ENCODE data around the gene DIABLO.
"Not testable (repeated sequence)": the region's sequence is repeated elsewhere in the genome, so short reads cannot be mapped to it uniquely, and the experiment has no call there.

DIABLO gene

GRCh38 chr12:122189626-122190475, 36.0 kb downstream of the DIABLO start:
- no peak for DNase-seq (ENCODE audit: low spot score)

- no peak for DNase-seq (ENCODE audit: low spot score)
Measured at GRCh38 chr12:122187466-122187865, 38.4 kb downstream of the DIABLO start.

GRCh38 chr12:122185494-122186082, 40.3 kb downstream of the DIABLO start:
- DNase-seq (ENCODE audit: low spot score) = no peak

DNA sequence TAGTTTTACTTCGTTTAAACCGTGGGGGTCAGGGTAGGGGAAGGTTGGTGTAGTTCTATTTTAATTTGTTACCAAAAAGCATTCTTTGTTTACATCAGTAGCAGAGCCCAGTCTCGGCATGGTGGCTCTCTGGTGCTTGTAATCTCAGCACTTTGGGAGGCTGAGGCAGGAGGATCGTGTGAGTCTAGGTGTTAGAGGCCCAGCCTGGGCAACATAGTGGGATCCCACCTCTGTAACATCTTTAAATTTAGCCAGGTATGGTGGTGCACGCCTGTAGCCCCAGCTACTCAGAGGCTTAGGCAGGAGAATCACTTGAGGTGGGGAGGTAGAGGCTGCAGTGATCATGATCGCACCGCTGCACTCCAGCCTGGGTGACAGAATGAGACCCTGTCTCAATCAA, 40.8 kb downstream of the DIABLO start:
- no peak for DNase-seq (ENCODE audit: low spot score)

DNA sequence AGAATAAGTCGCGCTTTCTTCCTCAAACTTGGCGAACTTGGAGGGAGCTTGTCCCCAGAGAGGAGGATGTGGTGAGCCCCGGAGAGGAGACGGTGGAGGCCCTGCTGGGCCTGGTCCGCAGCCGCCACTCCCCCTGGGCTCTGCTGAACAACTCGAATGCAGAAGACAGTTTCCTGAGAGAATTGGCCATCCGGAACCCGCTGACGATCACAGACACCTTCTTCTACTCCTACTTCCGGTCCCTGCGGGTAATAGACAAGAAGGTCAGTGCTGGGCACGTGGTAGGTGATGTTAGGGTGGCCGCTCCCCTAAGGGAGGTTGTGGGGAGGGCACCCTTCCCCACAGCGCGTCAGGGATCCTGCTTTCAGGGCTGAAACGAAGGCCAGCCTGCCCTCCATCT, 41.3 kb downstream of the DIABLO start:
- DNase-seq (ENCODE audit: low spot score) = no peak

- DNase-seq (ENCODE audit: low spot score) = no peak
Measured at GRCh38 chr12:122183588-122183940, 42.3 kb downstream of the DIABLO start.

- no peak for DNase-seq (ENCODE audit: low spot score)
Measured at GRCh38 chr12:122182887-122183587, 42.8 kb downstream of the DIABLO start, which contains the start of gene LRRC43. Gene LRRC43, plus strand, starts transcription at chr12:122183123. Its CDS starts 22 bp downstream, at chr12:122183145.

DNA sequence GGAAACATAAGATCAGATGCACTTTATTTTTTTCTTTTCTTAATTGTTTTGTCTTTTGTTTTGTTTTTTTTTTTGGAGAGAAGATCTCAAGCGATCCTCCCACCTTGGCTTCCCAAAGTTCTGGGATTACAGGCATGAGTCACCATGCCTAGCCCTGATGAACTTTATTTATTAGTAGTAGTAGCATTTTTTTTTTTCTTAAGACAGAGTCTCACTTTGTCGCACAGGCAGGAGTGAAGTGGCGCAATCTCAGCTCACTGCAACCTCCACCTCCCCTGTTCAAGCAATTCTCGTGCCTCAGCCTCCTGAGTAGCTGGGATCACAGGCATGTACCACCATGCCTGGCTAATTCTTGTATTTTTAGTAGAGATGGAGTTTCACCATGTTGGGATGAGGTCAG, 49.4 kb downstream of the DIABLO start:
- DNase-seq (ENCODE audit: low spot score) = not testable (repeated sequence)

- DNase-seq (ENCODE audit: low spot score) = no peak
Measured at GRCh38 chr12:122174155-122174845, 51.6 kb downstream of the DIABLO start, which contains the start of gene IL31. Gene IL31, minus strand, starts transcription at chr12:122174221. Its CDS starts 49 bp downstream, at chr12:122174172.

- no peak for DNase-seq (ENCODE audit: low spot score)
Measured at GRCh38 chr12:122172262-122172939, 53.5 kb downstream of the DIABLO start.

- DNase-seq (ENCODE audit: low spot score) = no peak
Measured at GRCh38 chr12:122171399-122171798, 54.5 kb downstream of the DIABLO start.

DNA sequence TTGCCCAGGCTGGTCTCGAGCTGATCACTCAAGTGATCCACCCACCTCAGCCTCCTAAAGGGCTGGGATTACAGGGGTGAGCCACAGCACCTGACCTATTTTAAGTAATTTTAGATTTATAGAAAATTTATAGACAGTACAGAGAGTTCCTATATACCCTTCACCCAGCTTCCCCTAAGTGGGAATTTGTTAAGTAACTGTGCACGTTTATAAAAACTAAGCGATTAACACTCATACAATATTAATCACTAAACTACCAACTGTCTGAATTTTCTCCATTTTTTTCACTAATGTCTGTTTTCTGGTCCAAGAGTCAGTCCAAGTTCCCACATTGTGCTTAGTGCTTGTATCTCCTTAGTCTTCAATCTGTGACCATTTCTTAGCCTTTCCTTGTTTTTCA, 57.4 kb downstream of the DIABLO start:
- DNase-seq (ENCODE audit: low spot score) = no peak

- no peak for DNase-seq (ENCODE audit: low spot score)
Measured at GRCh38 chr12:122167356-122167925, 58.4 kb downstream of the DIABLO start.

DNA sequence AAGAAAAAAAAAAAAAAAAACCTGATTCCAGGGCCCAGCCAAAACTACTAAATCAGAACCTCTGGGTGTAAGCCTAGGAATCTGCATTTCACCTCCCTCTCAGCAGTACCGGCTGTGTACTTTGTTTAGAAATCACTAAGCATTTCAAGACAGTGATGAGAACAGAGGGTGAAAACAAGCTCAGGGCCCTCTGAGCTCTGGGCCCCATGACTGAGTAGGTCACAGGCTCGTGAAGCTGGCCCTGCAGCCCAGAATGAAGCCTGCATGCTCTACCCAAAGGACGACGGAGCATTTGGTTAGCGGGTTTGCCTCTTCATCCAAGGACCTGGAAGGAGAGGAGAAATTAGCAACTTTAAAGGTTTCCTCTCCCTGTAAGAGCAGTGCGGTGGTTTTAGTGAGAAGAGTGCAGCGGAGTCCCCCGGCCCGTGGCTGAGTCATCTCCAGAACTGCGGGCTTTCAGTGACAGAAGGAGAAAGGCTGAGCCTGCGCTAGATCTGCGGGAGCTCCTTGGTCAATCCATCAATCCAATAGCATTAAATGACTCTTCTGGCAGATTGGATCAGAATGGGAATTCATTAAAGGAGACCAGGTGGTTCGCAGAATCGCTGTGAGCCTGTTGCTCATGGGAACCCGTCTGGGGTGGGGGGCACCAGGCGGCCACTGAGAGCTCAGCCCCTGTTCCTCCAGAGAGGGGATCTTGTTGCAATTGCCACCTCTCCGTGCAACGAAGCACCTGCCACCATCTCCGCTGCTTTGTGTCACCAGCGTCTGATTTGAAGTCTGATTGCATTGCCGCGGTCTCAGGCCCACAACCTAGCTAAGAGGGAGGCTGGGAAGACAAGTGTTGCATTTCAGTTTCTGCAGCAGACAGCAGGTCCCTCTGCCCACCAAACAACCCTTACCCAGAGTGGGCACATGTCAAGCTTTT, 59.2 kb downstream of the DIABLO start:
- no peak for DNase-seq (ENCODE audit: low spot score)

DNA sequence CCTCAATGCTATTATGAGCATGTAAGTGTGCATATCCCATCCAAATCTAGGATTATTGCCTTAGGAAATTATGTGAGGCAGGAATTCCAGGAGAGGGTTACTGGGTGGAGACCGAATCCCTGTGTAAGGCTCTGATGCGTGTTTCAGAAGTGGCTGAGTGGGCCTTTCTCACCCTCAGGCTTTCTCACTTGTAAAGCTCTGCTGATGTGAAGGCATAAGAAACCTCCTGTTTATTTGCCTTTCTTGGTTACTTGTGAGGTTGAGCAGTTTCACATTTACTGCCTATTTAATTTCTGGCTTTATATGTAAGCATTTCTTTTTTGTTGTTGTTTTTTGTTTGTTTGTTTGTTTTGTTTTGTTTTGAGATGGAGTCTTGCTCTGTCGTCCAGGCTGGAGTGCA, 62.9 kb downstream of the DIABLO start:
- no peak for DNase-seq (ENCODE audit: low spot score)

- no peak for DNase-seq (ENCODE audit: low spot score)
Measured at GRCh38 chr12:122161682-122162081, 64.2 kb downstream of the DIABLO start.

DNA sequence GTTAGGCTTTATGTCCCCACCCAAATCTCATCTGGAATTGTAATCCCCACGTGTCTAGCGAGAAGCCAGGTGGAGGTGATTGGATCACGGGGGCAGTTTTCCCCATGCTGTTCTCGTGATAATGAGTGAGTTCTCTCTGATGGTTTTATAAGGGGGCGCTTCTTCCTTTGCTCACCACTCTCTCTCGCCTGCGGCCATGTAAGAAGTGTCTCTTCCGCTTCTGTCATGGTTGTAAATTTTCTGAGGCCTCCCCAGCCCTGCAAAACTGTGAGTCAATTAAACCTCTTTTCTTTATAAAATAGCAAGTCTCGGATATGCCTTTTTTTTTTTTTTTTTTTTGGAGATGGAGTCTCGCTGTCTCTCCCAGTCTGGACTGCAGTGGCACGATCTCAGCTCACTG, 65.1 kb downstream of the DIABLO start:
- no peak for DNase-seq (ENCODE audit: low spot score)

DNA sequence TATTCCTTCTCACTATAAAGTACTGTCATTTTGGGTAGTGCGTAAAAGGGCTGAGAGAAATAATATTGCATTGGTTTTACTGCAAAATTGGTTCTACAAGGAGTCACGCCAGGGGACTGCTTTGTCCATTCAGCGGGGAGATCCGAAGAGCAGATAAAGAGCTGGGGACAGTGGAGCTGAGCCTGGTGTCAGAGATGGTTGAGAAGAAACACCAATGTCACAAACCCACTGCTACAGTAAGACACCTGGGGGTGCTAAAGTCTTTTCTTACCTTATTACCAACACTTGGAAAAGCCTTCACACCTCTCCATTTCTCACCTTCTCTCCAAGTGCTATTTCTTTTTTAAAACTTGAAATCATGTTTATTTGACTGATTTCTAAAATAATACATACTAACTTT, 66.0 kb downstream of the DIABLO start:
- DNase-seq (ENCODE audit: low spot score) = no peak

DNA sequence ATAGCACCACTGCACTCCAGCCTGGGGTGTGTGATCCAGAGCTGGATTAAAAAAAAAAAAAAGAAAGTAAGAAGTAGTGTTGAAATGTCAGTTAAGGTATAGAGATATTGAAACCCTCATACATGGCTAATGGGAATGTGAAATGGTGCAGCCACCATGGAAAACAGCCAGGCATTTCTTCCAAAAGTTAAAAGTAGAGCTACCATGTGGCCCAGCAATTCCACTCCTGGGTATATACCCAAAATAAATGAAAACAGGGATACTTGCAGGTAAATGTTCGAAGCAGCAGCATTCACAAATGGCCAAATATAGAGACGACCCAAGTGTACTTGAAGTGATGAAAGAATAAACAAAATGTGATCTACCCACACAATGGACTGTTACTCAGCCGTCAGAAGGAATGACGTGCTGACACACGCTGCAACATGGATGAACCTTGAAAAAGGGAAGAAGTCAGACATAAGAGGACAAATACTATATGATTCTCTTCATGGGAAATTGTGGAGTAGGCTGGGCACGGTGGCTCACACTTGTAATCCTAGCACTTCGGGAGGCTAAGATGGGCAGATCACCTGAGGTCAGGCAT, 67.1 kb downstream of the DIABLO start:
- DNase-seq (ENCODE audit: low spot score) = no peak
